ENCODE results near the gene EVC2.

Gene EVC2

DNA sequence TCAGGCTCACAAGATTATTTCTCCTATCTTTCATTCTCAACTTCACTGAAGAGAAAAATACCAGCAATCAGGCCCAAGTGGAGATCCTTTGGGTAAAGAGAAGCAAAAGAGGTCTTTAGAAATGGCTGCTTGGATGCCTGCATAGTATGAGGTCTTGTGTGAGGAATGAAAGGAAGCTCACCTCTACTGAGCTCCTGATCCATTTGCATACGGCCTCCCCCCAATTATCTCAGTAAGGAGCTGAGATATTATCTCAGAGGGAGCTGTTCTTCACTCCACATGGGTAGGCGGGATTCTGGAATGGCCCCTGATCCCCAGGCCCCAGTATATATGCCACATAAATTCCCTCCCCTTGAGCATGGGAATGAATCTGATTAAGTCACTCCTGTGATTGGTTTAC is 75.8 kb downstream of the EVC2 start:
- no peak for DNase-seq (ENCODE audit: low spot score)
- TF ChIP-seq, protein P1, sequence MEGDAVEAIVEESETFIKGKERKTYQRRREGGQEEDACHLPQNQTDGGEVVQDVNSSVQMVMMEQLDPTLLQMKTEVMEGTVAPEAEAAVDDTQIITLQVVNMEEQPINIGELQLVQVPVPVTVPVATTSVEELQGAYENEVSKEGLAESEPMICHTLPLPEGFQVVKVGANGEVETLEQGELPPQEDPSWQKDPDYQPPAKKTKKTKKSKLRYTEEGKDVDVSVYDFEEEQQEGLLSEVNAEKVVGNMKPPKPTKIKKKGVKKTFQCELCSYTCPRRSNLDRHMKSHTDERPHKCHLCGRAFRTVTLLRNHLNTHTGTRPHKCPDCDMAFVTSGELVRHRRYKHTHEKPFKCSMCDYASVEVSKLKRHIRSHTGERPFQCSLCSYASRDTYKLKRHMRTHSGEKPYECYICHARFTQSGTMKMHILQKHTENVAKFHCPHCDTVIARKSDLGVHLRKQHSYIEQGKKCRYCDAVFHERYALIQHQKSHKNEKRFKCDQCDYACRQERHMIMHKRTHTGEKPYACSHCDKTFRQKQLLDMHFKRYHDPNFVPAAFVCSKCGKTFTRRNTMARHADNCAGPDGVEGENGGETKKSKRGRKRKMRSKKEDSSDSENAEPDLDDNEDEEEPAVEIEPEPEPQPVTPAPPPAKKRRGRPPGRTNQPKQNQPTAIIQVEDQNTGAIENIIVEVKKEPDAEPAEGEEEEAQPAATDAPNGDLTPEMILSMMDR (IDR thresholded peaks at IDR 0.05; ENCODE audit: extremely low read depth, insufficient read depth, missing control alignments), result no peak
- in situ Hi-C loops (cut with MboI; ENCODE audit: low pct_unique_long_range_greater_than_20kb, low sequenced_read_pairs, unreplicated experiment), result no loop called here

DNA sequence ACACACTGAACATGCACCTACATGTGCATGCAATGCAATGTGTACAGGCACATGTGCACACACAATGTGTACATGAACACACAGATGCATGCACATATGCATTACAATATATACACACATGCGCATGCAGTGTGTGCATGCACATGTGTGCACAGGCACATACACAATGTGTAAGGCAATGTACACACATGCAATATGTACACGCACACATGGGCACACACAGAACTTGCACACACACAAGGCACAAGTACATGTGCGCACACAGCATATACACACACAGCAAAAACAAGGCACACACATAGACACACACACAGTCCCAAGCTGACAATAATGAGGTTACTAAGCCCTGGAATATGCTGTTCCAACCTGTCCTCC is 76.3 kb downstream of the EVC2 start:
- in situ Hi-C loops (cut with MboI; ENCODE audit: low pct_unique_long_range_greater_than_20kb, low sequenced_read_pairs, unreplicated experiment), result no loop called here

DNA sequence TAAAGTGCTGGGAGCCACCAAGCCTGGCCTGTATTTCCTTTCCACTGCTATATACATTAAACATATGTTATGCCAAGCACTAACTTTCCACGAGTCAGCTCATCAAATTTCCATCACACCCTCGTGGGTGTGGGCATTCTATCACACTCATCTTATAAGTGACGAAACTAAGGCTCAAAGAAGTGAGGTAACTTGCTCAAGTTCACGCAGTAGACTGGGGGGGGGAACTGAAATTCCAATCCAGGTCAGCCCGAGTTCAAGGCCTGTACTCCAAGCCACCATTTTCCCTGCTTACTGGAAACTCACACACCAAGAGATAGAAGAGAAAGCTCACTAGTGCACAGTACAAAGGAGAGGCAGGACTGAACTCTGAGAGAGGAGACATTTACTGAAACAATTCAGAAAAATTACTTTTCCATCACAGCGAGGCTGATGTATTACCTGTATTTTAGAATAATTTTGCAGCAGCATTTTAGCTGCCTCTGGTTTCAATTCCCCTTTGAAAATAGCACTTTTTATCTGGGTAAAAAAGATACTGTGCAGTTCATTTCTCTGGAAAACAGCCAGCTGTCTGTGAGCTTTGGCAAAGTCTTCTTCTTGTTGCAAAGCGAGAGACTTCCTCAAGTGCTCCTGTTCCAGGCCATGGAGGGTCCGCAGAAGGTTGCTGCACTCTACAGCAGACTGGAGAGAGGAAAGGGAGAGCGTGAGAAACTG is 76.8 kb downstream of the EVC2 start:
- in situ Hi-C loops (cut with MboI; ENCODE audit: low pct_unique_long_range_greater_than_20kb, low sequenced_read_pairs, unreplicated experiment), result no loop called here

More for the DNA sequence above, 76.3 kb downstream of the EVC2 start:
- DNase-seq (ENCODE audit: low spot score), result no peak
- TF ChIP-seq, protein P1 (IDR thresholded peaks at IDR 0.05; ENCODE audit: extremely low read depth, insufficient read depth, missing control alignments), result no peak

DNA sequence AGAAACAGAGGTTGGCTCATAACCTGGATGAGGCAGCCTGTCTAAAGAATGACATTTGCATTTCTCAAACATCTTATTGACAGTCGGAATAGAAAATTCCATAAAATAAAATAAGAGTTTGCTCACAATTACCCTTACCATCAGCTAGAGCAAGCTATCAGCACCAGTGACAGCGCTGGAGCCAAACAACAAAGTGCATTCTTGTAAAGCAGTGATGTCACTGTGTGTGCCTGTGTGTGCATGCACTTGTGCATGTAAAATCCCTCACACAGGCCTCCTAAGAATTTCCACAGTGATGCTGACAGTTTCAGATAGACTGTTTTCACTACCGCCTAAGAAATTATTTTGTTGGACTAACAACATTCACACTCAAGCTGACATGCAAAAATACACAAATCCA is 77.6 kb downstream of the EVC2 start:
- TF ChIP-seq, protein P1 (IDR thresholded peaks at IDR 0.05; ENCODE audit: extremely low read depth, insufficient read depth, missing control alignments), result no peak
- in situ Hi-C loops (cut with MboI; ENCODE audit: low pct_unique_long_range_greater_than_20kb, low sequenced_read_pairs, unreplicated experiment), result no loop called here
- no peak for DNase-seq (ENCODE audit: low spot score)

More for the DNA sequence above, 76.8 kb downstream of the EVC2 start:
- TF ChIP-seq, protein P1 (IDR thresholded peaks at IDR 0.05; ENCODE audit: extremely low read depth, insufficient read depth, missing control alignments), result no peak
- DNase-seq (ENCODE audit: low spot score), result no peak

DNA sequence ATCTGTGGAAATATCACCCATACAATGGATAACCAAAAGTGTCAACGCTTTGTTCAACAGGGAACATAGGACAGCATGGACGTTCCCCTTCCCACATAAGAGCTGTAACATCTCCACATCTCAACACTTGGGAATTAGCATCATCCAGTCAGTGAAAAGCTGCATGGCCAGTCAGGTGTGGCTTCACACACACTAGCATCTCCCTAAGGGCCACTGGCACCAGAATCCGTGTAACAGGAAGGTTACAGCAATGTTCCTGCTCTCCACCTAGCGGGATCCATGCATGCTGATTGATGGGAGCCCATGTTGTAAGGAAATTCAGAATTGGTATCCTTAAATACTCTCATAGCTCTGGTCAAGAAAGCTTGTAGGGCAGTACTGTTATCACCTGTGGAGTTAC is 78.8 kb downstream of the EVC2 start:
- in situ Hi-C loops (cut with MboI; ENCODE audit: low pct_unique_long_range_greater_than_20kb, low sequenced_read_pairs, unreplicated experiment), result no loop called here
- TF ChIP-seq, protein P1 (IDR thresholded peaks at IDR 0.05; ENCODE audit: extremely low read depth, insufficient read depth, missing control alignments), result no peak
- no peak for DNase-seq (ENCODE audit: low spot score)

DNA sequence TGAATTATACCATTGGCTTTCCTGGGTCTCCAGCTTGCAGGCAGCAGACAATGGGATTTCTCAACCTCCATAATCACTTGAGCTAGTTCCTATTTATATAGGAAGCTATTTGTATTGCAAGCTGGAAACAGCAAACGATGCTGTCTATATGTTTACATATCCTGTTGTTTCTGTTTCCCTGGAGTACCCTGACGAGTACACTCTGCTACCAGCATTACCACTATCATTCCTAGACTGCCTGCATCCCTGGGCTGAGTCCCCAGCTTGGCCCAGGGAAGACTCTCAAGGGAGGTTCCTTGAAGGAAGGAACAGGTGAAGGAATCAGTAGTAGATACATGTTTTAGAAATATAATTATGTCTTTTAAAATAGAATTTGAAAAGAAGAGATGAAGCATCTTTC is 81.4 kb downstream of the EVC2 start:
- in situ Hi-C loops (cut with MboI; ENCODE audit: low pct_unique_long_range_greater_than_20kb, low sequenced_read_pairs, unreplicated experiment), result no loop called here

More for the DNA sequence above, 81.4 kb downstream of the EVC2 start:
- TF ChIP-seq, protein P1 (IDR thresholded peaks at IDR 0.05; ENCODE audit: extremely low read depth, insufficient read depth, missing control alignments), result no peak
- no peak for DNase-seq (ENCODE audit: low spot score)
